ENCODE data around the gene SCO1.
A peak's percentile ranks its signal among the peaks of the same experiment; 100 is the strongest.

Gene SCO1

DNA sequence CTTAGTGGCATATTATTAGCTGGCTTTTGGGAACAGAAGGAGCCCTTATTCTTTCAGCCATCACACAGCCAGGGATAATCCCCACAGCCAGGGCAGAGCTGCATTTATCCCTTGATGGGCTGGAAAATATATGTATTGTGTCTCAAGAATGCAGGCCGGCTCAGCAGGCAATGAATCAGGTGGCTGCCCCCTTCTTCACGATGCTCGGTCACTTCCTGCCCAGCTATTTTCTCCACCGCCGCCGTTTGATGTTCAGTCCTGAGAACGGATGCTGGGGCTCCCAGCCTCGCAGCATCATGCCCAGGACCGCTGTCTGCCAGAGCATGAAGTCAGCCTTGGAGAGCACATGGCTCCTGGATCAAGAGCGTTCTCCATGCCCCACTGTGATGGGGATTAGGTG lies 35.9 kb downstream of the SCO1 start:
- peaks cover 0 to 12% of the 10 kb centered on the region in 2 donors for H3K4me1 ChIP-seq (ENCODE audit: control insufficient read depth in 2 of 2, insufficient read depth in 1 of 2, low read depth in 1 of 2, low read length in 2 of 2)
- H3K4ac ChIP-seq (ENCODE audit: low read length): no peak overlapping the region
- H2BK12ac ChIP-seq (ENCODE audit: low read length): no peak overlapping the region
- no peak overlapping the region for H4K91ac ChIP-seq (ENCODE audit: low read depth, low read length, poor library complexity)
- no peak overlapping the region for H3K23ac ChIP-seq (ENCODE audit: low read depth, low read length, poor library complexity)
- H3K27me3 ChIP-seq (ENCODE audit: control insufficient read depth in 3 of 3, insufficient read depth in 3 of 3, low read depth in 1 of 3, low read length in 3 of 3): no peaks in the 10 kb centered on the region
- H3K27ac ChIP-seq (replicated peaks; ENCODE audit: low read length): no peak overlapping the region
- H2AFZ ChIP-seq (ENCODE audit: low read length): no peak overlapping the region
- WGBS, 2 donors (ENCODE audit: extremely low coverage in 2 of 2, insufficient read length in 2 of 2, insufficient replicate concordance in 1 of 2): no CpG with 5 or more reads among the region's 10 CpGs
- H2BK15ac ChIP-seq (ENCODE audit: low read length): no peak overlapping the region
- no peak overlapping the region for H3K14ac ChIP-seq (ENCODE audit: low read length)
- peaks cover 0 to 4% of the 10 kb centered on the region in 2 donors for H3K36me3 ChIP-seq (replicated peaks in 1 of 2; ENCODE audit: control insufficient read depth in 2 of 2, insufficient read depth in 2 of 2, low read length in 2 of 2)
- no peak overlapping the region for H3K4me3 ChIP-seq (ENCODE audit: low read length in 2 of 2)
- H3K9me3 ChIP-seq (replicated peaks in 1 of 2; ENCODE audit: control insufficient read depth in 2 of 2, insufficient read depth in 1 of 2, low read depth in 1 of 2, low read length in 2 of 2): no peaks in the 10 kb centered on the region
- H2BK5ac ChIP-seq (ENCODE audit: low read length): no peak overlapping the region
- H3K9ac ChIP-seq (ENCODE audit: low read depth, low read length, poor library complexity): no peak overlapping the region
- no peaks in the 10 kb centered on the region for H3K79me1 ChIP-seq (ENCODE audit: low read depth, low read length)
- H4K8ac ChIP-seq (ENCODE audit: low read depth, low read length): no peak overlapping the region
- H2BK120ac ChIP-seq (ENCODE audit: low read depth, low read length): no peak overlapping the region
- DNase-seq (ENCODE audit: low spot score): no peak
- no peak overlapping the region for H2AK5ac ChIP-seq (ENCODE audit: low read depth, low read length)
- peak overlapping the region; percentile 61 for H3K18ac ChIP-seq (ENCODE audit: low read length)
- H3K4me2 ChIP-seq (ENCODE audit: insufficient read depth, low read length, poor library complexity, severe bottlenecking): no peak overlapping the region

DNA sequence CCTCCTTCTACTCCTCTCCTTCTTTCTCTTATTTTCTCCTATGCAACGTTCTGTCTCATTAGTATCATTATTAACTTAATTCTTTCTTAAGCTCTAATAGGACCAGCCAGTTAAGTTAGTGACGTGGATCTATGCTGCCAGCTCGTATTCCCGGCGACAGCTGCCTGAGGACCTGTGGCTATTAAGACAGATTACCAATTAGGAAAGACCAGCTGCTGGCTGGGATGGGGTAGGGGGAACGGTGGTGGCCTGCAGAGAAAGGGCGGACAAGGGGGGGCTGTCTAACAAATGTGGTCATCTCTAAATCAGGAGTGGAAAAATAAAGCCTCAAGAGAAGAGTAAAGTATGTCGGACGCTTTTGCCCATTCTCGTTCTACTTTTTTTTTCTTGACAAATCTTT lies 39.5 kb downstream of the SCO1 start:
- Histone ChIP-seq H2BK15ac (ENCODE audit: low read length) (no peak overlapping the region), H3K79me1 (ENCODE audit: low read depth, low read length) (no peaks in the 10 kb centered on the region), H3K9me3 (replicated peaks in 1 of 2; ENCODE audit: control insufficient read depth in 2 of 2, insufficient read depth in 1 of 2, low read depth in 1 of 2, low read length in 2 of 2) (no peaks in the 10 kb centered on the region), H2BK120ac (ENCODE audit: low read depth, low read length) (no peak overlapping the region), H3K27me3 (ENCODE audit: control insufficient read depth in 3 of 3, insufficient read depth in 3 of 3, low read depth in 1 of 3, low read length in 3 of 3) (no peaks in the 10 kb centered on the region), H4K8ac (ENCODE audit: low read depth, low read length) (no peak overlapping the region), H3K36me3 (replicated peaks in 1 of 2; ENCODE audit: control insufficient read depth in 2 of 2, insufficient read depth in 2 of 2, low read length in 2 of 2) (peaks cover 0 to 4% of the 10 kb centered on the region in 2 donors), H2BK12ac (ENCODE audit: low read length) (no peak overlapping the region), H3K4me1 (ENCODE audit: control insufficient read depth in 2 of 2, insufficient read depth in 1 of 2, low read depth in 1 of 2, low read length in 2 of 2) (peaks cover 0 to 12% of the 10 kb centered on the region in 2 donors), H3K18ac (ENCODE audit: low read length) (no peak overlapping the region), H2AFZ (ENCODE audit: low read length) (no peak overlapping the region), H3K4me3 (ENCODE audit: low read length in 2 of 2) (no peak overlapping the region), H3K4ac (ENCODE audit: low read length) (no peak overlapping the region), H4K91ac (ENCODE audit: low read depth, low read length, poor library complexity) (no peak overlapping the region), H3K4me2 (ENCODE audit: insufficient read depth, low read length, poor library complexity, severe bottlenecking) (no peak overlapping the region), H2BK5ac (ENCODE audit: low read length) (no peak overlapping the region), H3K23ac (ENCODE audit: low read depth, low read length, poor library complexity) (no peak overlapping the region), H2AK5ac (ENCODE audit: low read depth, low read length) (no peak overlapping the region), H3K14ac (ENCODE audit: low read length) (no peak overlapping the region), H3K9ac (ENCODE audit: low read depth, low read length, poor library complexity) (no peak overlapping the region), H3K27ac (replicated peaks; ENCODE audit: low read length) (no peak overlapping the region)
- no CpG with 5 or more reads among the region's 10 CpGs for WGBS, 2 donors (ENCODE audit: extremely low coverage in 2 of 2, insufficient read length in 2 of 2, insufficient replicate concordance in 1 of 2)
- no peak for DNase-seq (ENCODE audit: low spot score)

DNA sequence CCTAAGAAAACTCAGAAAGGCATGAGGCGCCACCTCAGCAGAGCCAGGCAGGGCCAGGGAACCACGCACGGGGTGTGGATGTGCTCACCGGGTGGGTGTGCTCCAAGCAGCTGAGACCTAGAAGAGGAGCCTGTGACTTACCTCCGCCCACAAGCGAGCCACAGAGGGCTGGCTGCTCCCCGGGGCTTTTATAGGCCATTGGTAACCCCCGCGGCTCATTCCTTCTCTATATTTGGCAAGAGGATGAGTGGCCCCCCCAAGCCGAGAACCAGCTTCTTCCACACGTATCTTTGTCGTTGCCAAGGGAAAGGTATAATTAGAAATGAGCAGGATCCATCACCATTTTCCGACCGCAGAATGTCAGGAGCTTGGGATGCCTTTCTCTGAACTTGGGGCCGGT lies 40.2 kb downstream of the SCO1 start, which contains the start of gene MYH3:
Gene MYH3, minus strand, starts transcription at position 162 of the 400 bp plus-strand sequence. CDS start 2,245 bp downstream, outside the sequence.
- Histone ChIP-seq H3K4me2 (ENCODE audit: insufficient read depth, low read length, poor library complexity, severe bottlenecking) (no peak within 1 kb of the TSS), H3K27ac (replicated peaks; ENCODE audit: low read length) (no peak within 1 kb of the TSS), H3K14ac (ENCODE audit: low read length) (no peak within 1 kb of the TSS), H3K27me3 (ENCODE audit: control insufficient read depth in 3 of 3, insufficient read depth in 3 of 3, low read depth in 1 of 3, low read length in 3 of 3) (no peaks in the 10 kb centered on the region), H3K79me1 (ENCODE audit: low read depth, low read length) (no peaks in the 10 kb centered on the region), H3K9me3 (replicated peaks in 1 of 2; ENCODE audit: control insufficient read depth in 2 of 2, insufficient read depth in 1 of 2, low read depth in 1 of 2, low read length in 2 of 2) (peaks cover 0 to 2% of the 10 kb centered on the region in 2 donors), H3K18ac (ENCODE audit: low read length) (no peak within 1 kb of the TSS), H4K8ac (ENCODE audit: low read depth, low read length) (no peak within 1 kb of the TSS), H3K4ac (ENCODE audit: low read length) (no peak within 1 kb of the TSS), H4K91ac (ENCODE audit: low read depth, low read length, poor library complexity) (no peak within 1 kb of the TSS), H3K4me1 (ENCODE audit: control insufficient read depth in 2 of 2, insufficient read depth in 1 of 2, low read depth in 1 of 2, low read length in 2 of 2) (peaks cover 0 to 12% of the 10 kb centered on the region in 2 donors), H3K9ac (ENCODE audit: low read depth, low read length, poor library complexity) (no peak within 1 kb of the TSS), H3K36me3 (replicated peaks in 1 of 2; ENCODE audit: control insufficient read depth in 2 of 2, insufficient read depth in 2 of 2, low read length in 2 of 2) (peaks cover 0 to 4% of the 10 kb centered on the region in 2 donors), H2BK120ac (ENCODE audit: low read depth, low read length) (no peak within 1 kb of the TSS), H2BK5ac (ENCODE audit: low read length) (no peak within 1 kb of the TSS), H2AFZ (ENCODE audit: low read length) (no peak within 1 kb of the TSS), H3K4me3 (ENCODE audit: low read length in 2 of 2) (no peak within 1 kb of the TSS), H2AK5ac (ENCODE audit: low read depth, low read length) (peak within 1 kb of the TSS; percentile 10), H2BK15ac (ENCODE audit: low read length) (peak within 1 kb of the TSS; percentile 5), H2BK12ac (ENCODE audit: low read length) (no peak within 1 kb of the TSS), H3K23ac (ENCODE audit: low read depth, low read length, poor library complexity) (no peak within 1 kb of the TSS)
- WGBS, 2 donors (ENCODE audit: extremely low coverage in 2 of 2, insufficient read length in 2 of 2, insufficient replicate concordance in 1 of 2): no CpG with 5 or more reads among the region's 15 CpGs
- DNase-seq (ENCODE audit: low spot score): no peak

DNA sequence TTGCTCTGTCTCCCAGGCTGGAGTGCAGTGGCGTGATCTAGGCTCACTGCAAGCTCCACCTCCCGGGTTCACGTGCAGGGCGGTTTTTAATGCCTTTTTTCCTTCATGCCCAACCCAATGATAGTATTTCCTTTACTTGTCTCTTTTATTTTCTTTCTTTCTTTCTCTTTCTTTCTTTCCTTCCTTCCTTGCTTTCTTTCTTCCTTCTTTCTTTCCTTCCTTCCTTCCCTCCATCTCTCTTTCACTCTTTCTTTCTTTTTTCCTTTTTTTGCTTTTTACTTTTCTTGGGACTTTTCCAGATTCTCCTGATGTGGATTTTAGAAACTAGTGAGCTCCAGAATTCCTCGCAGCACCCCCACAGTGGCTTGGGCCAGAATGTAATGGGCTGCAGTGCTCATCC lies 43.3 kb downstream of the SCO1 start:
- Histone ChIP-seq H3K9ac (ENCODE audit: low read depth, low read length, poor library complexity) (no peak overlapping the region), H3K18ac (ENCODE audit: low read length) (no peak overlapping the region), H3K27ac (replicated peaks; ENCODE audit: low read length) (no peak overlapping the region), H4K91ac (ENCODE audit: low read depth, low read length, poor library complexity) (no peak overlapping the region), H2BK5ac (ENCODE audit: low read length) (no peak overlapping the region), H3K79me1 (ENCODE audit: low read depth, low read length) (no peaks in the 10 kb centered on the region), H3K9me3 (replicated peaks in 1 of 2; ENCODE audit: control insufficient read depth in 2 of 2, insufficient read depth in 1 of 2, low read depth in 1 of 2, low read length in 2 of 2) (peaks cover 0 to 2% of the 10 kb centered on the region in 2 donors), H3K4me2 (ENCODE audit: insufficient read depth, low read length, poor library complexity, severe bottlenecking) (no peak overlapping the region), H2BK15ac (ENCODE audit: low read length) (no peak overlapping the region), H3K14ac (ENCODE audit: low read length) (no peak overlapping the region), H2BK12ac (ENCODE audit: low read length) (no peak overlapping the region), H2AFZ (ENCODE audit: low read length) (no peak overlapping the region), H3K4me1 (ENCODE audit: control insufficient read depth in 2 of 2, insufficient read depth in 1 of 2, low read depth in 1 of 2, low read length in 2 of 2) (peaks cover 0 to 7% of the 10 kb centered on the region in 2 donors), H3K4ac (ENCODE audit: low read length) (no peak overlapping the region), H2BK120ac (ENCODE audit: low read depth, low read length) (no peak overlapping the region), H4K8ac (ENCODE audit: low read depth, low read length) (no peak overlapping the region), H2AK5ac (ENCODE audit: low read depth, low read length) (no peak overlapping the region), H3K4me3 (ENCODE audit: low read length in 2 of 2) (no peak overlapping the region), H3K36me3 (replicated peaks in 1 of 2; ENCODE audit: control insufficient read depth in 2 of 2, insufficient read depth in 2 of 2, low read length in 2 of 2) (no peaks in the 10 kb centered on the region), H3K23ac (ENCODE audit: low read depth, low read length, poor library complexity) (no peak overlapping the region), H3K27me3 (ENCODE audit: control insufficient read depth in 3 of 3, insufficient read depth in 3 of 3, low read depth in 1 of 3, low read length in 3 of 3) (no peaks in the 10 kb centered on the region)
- DNase-seq (ENCODE audit: low spot score): no peak
- WGBS, 2 donors (ENCODE audit: extremely low coverage in 2 of 2, insufficient read length in 2 of 2, insufficient replicate concordance in 1 of 2): no CpG with 5 or more reads among the region's 5 CpGs

All from neuronal stem cell (in vitro differentiated cells).